CD4-positive, alpha-beta T cell treated with Interferon gamma for 1 hour (primary cell): ENCODE data around the gene AMELX.

Source experiments
- DNase-seq: peaks from one replicate; pipeline ENCODE4 v3.0.0-alpha.2; 2020

Gene AMELX

GRCh38 chrX:11293113-11293512, at the start of gene AMELX:
Gene AMELX, plus strand, starts transcription at chrX:11293413. Its CDS starts 1,376 bp downstream, at chrX:11294789.
- DNase-seq: no peak

DNA sequence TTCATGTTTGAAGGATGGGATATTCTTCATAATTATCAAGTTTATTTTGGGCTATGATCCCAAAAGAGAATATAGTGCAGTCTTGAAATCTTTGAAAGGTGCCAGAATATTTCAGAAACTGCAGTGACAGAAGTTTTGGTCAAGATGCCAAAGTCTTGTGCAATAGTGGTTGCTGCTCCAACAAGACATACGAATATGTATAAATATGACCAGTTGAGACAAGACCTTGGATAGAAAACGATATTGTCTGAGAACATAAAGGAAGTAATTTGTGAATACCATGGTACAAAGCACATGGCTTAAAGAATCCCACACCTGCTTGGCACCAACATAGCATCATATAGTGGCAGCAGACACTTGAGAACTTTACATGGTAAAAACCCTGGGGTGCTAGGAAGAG, 48.6 kb upstream of the AMELX start:
- DNase-seq: no peak

- no peak for DNase-seq
Measured at GRCh38 chrX:11254417-11255109, 38.6 kb upstream of the AMELX start.

DNA sequence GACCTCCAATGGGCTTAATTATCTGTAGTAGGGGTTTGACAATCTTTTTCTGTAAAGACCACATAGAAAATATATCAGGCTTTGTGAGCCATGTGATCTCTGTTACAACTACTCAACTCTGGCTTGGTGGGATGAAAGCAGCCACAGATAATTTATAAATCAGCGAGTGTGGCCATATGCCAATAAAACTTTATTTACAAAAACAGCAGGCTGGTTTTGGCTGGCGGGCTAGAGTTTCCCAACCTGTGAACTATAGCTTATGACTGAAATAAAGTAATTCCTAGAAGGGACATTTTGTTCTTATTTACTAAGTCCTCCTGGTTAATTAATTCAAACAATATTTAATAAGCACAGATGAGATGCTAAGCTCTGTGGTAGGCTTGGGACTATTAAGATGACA, 35.9 kb upstream of the AMELX start:
- no peak for DNase-seq

- DNase-seq: no peak
Measured at GRCh38 chrX:11257711-11258110, 35.5 kb upstream of the AMELX start.

GRCh38 chrX:11259437-11259836, 33.8 kb upstream of the AMELX start:
- DNase-seq: no peak

GRCh38 chrX:11261260-11261659, 32.0 kb upstream of the AMELX start:
- DNase-seq: no peak

- DNase-seq: no peak
Measured at GRCh38 chrX:11264925-11265324, 28.3 kb upstream of the AMELX start.

DNA sequence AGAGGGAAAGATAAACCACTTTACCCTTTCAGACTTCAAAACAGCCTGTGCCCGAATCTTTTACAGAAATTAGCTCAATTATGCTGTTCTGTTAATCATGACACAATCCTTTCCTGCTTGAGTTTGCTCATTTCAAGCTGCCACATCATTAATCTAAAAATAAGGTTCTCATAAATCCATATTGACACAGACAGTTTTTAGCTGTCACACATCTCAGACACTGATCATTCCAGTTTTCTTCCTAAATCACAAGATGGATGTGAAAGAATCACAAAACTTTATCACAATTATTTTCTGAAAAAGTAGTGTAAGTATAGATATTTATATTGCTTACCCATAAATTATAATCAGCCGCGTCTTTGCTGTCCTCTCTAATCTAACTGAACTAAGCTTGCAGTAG, 27.9 kb upstream of the AMELX start:
- no peak for DNase-seq

DNA sequence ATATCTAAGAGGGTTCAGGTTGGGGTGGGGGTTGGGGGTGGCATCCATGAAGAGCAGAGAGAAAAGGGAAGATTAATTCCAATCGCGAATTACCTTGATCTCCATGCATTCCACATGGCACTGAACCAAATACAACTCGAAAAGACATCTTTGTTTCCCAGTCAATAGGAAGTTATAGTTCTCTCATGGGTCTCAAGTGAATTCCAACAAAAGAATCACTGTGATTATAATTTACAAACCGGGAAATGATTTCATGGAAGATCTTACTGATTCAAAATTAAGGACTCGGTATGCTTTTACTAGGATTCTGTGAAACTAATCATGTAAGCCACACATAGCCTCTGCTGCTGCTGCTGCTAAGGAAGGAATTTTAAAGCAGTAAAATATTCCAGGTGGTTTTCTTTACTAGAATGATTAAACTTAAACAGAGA, 26.6 kb upstream of the AMELX start:
- no peak for DNase-seq

DNA sequence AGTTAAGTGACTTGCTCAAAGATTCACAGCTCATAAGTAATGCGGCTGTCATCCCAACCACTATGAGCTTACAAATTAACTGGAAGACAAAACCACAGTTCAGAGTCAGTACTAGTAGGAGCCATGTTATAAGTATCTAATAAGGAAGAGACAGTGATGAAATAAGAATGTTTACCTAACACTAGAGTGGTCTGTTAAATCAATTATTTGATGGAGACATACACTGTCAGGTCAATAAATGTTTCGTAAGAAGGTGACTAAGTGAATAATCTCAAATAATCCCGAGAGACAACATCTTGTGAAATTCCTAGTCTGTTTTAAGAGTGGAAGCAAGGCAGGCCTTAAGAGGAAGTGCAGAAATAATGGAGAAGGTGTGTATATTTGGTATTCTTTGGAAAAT, 25.8 kb upstream of the AMELX start:
- no peak for DNase-seq

GRCh38 chrX:11269006-11269405, 24.2 kb upstream of the AMELX start:
- DNase-seq: no peak

DNA sequence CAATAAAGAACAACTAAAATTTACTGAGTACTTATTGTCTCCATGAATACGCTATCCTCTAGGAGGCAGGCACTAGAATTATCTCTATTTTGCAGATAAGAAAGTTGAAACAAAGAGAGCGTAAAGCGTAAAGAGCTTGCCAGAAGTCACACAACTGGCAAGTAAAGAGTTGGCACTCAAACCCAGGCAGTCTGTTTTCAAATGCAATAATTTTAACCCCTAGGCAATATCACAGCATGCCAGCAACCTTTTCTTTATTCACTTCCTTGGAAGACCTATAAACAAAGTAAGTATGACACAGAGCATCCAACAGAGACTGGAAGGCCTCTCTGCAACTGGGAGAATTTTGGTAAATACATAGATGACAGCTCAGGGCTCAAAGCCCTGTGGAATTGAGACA, 23.2 kb upstream of the AMELX start:
- no peak for DNase-seq

GRCh38 chrX:11272290-11272689, 20.9 kb upstream of the AMELX start:
- DNase-seq: no peak

GRCh38 chrX:11272863-11273262, 20.4 kb upstream of the AMELX start:
- no peak for DNase-seq

- DNase-seq: no peak
Measured at GRCh38 chrX:11273544-11273943, 19.7 kb upstream of the AMELX start.

GRCh38 chrX:11282043-11282442, 11.2 kb upstream of the AMELX start:
- DNase-seq: no peak

DNA sequence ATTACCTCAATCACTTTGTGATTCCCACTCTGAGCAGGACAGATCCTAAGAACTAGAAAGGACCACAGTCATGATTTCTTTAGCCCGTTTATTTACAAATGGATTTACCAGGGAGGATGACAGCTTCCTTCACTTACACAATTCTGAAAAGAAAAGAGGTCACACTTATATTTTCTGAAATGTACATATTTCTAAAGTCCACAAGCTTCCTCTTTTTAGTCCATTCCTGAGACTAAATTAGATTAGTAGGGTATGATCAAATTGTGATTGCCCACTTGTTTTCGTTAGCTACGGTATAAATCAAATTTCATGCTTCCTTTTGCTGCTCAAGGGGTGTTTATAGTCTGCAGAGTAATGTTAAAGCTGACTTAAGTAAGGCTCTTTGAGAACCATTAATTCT, 7.6 kb upstream of the AMELX start:
- no peak for DNase-seq

GRCh38 chrX:11287505-11287904, 5.7 kb upstream of the AMELX start:
- no peak for DNase-seq

DNA sequence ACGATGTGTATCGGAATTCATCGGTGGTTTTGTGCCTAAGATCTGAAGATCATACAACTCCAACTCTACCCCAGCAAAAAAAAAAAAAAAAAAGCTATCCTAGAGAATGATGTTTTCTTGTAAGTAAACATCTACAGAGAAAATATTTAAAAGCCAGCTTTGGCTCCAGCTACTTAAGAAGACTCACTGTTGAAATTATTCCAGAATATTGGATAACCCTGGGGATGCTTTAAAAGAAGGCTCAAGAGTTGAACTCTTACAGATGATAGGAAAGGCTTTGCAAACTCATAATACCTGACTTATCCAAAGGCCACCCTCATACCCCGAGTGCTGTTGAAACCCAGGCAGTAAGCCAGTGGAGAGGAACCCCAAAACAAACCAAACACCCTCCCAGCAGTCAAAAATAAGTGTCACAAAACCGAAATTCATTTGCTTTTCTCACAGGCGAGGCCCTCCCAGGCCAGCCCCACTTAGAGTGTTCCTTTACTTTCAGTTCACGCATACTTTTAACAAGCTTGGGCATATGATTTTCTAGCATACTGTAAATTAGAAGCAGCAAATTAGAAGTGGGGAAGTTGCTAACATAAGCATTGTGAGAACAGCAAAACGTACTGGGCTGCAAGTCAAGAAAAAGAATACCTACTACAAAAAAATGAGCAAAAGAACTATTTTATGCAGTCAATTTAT, 2.7 kb upstream of the AMELX start:
- DNase-seq: no peak

DNA sequence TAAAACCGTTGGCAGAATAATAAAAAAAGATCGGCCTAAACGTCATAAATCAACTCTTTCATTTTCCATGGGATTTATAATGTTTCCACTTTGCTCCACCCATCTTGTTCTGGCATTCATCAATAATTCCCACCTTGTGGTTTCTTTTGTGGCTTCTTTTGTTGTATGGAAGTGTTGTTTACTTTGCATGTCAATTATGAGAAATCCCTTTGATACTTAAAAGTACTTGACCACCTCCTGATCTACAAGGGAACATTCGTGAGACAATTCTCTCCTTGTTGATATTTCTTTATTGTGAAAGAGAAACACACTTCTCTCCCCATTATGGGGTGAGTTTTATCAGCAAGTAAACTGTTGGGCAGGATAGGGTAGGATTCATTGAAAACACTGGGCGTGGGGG, 2.8 kb downstream of the AMELX start:
- DNase-seq: no peak

DNA sequence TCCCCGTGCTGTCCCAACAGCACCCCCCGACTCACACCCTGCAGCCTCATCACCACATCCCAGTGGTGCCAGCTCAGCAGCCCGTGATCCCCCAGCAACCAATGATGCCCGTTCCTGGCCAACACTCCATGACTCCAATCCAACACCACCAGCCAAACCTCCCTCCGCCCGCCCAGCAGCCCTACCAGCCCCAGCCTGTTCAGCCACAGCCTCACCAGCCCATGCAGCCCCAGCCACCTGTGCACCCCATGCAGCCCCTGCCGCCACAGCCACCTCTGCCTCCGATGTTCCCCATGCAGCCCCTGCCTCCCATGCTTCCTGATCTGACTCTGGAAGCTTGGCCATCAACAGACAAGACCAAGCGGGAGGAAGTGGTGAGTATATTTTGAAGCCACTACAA, 5.4 kb downstream of the AMELX start:
- DNase-seq: no peak

DNA sequence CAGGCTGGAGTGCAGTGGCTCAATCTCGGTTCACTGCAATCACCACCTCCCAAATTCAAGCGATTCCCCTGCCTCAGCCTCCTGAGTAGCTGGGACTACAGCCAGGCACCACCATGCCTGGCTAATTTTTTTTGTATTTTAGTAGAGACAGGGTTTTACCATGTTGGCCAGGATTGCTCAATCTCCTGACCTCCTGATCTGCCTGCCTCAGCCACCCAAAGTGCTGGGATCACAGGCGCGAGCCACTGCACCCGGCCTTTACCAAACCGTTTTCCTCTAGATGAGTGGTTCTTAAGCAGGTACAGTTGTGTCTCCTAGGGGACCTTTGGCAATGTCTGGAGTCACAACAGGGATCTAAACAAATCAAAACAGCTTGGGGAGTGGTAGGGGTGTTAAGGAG, 11.6 kb downstream of the AMELX start:
- DNase-seq: no peak

GRCh38 chrX:11305641-11306040, 12.4 kb downstream of the AMELX start:
- no peak for DNase-seq

DNA sequence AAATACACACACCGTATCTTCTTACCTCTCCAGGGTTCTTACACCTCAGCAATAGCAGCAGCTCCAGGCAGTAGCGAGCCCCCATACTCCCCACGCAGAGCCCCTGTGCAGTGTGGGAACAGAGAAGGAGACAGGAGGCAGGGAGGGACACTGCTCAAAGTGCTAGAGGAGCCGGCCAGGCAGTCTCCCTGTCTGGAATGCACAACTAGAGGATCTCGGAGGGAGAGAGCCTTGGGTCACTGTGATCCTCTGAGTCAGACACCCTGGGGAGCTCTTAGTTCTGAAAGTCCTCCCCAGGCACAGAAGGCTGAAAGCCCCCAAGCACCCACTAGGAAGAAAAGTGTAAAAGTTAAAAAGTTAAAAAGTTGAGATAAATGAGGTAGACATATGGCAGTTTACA, 16.0 kb downstream of the AMELX start:
- no peak for DNase-seq
